GM18867 (cell line): ENCODE measurements around the gene POR.
"Not testable (repeated sequence)": the region's sequence is repeated elsewhere in the genome, so short reads cannot be mapped to it uniquely, and the experiment has no call there.

Experiments used
- ATAC-seq: cut with Tn5 transposase; IDR thresholded peaks from one replicate; pipeline ENCODE4 v1.9.1; 2021; ENCODE audit warnings: mild to moderate bottlenecking, moderate library complexity; ENCODE audit not compliant: unreplicated experiment

POR gene

GRCh38 chr7:75914655-75915415 is at the start of gene POR:
Gene POR (plus strand): TSS chr7:75915155. CDS start chr7:75954002, 38,847 bp downstream.
- ATAC-seq = peak; percentile 90

DNA sequence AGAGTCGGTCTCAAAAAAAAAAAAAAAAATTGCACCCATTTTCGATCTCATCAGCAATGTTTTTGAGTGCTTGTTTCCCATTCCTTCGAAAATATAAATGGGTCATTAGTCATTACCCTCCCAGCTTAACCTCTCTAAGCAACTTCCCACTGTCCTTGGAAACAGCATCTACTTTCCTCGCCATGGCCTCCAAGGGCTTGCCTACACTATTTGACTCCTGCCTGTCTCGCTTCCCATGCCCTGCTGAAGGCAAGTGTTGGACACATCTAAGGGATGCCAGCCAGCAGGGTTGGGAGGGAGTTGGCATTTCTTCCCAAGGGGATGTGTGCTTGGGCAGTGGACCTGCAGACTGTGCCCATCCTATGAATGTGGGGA is 48.9 kb upstream of the POR start:
- ATAC-seq = no peak

- no peak for ATAC-seq
Observed at GRCh38 chr7:75866489-75867389, 48.2 kb upstream of the POR start.

- ATAC-seq = no peak
Observed at GRCh38 chr7:75867390-75867717, 47.6 kb upstream of the POR start.

DNA sequence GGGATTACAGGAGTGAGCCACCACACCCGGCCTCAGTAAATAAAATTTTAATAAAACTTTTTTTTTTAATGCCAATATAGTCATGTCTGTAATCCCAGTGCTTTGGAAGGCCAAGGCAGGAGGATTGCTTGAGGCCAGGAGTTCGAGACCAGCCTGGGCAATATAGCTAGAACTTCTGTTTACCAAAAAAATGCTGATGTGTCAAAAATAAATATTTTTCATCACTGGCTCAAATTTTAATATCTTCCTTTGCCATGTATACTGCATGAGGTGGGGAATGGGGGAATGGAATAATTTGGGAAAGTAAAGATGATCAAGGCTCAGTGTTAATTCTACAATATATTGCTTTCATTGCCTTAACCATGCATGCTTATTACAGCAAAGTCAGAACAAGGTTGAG is 46.8 kb upstream of the POR start:
- no peak for ATAC-seq

- ATAC-seq = no peak
Observed at GRCh38 chr7:75869776-75870379, 45.1 kb upstream of the POR start.

DNA sequence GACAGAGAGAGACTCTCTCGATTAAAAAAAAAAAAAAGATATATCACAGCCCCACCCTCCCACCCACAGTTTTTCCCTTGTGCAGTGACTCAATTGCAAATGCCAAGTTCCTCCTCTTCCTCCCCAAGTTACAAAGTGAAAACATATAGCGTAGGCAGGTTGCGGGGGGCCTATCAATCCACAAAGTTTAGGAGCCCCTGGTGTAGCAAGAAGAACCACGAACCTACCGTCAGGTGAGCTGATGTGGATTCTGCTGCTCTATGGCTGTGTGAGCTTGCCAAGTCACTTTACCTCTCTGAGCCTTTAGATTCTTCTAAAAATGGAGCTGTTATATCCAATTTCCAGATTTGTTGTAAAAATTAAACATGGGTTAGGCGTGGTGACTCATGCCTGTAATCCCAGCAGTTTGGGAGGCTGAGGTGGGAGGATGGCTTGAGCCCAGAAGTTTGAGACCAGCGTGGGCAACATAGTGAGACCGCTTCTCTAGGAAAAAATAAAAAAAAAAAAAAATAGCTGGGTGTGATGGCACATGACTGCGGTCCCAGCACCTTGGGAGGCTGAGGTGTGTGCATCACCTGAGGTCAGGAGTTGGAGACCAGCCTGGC is 44.3 kb upstream of the POR start:
- ATAC-seq = no peak

DNA sequence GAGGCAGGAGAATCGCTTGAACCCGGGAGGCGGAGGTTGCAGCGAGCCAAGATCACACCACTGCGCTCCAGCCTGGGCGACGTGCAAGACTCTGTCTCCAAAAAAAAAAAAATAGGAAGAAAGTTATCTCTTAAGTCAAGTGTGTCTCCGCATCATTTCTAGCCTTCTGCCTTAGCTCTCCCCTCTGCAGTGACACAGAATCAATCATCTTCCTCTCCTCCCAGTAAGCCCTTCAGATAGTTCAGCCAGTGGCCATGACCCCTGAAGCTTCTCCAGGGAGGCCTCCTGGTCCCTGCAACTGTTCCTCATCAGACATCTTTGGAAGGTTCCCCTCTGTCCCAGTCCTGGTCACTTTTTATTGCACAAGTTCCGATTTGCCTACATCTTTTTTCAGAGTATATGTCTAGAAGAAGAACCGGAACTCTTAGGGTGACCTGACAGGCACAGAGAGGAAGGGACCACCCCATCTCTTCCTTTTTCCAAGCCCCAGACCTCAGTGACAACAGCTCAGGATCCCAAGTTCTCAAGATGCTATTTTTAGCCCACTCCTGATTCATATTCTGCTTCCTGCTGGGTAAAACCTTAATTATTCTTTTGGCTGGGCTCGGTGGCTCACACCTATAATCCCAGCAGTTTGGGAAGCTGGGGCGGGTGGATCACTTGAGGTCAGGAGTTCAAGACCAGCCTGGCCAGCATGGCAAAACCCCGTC is 42.7 kb upstream of the POR start:
- ATAC-seq = no peak

- not testable (repeated sequence) for ATAC-seq
Observed at GRCh38 chr7:75874180-75874579, 40.8 kb upstream of the POR start.

DNA sequence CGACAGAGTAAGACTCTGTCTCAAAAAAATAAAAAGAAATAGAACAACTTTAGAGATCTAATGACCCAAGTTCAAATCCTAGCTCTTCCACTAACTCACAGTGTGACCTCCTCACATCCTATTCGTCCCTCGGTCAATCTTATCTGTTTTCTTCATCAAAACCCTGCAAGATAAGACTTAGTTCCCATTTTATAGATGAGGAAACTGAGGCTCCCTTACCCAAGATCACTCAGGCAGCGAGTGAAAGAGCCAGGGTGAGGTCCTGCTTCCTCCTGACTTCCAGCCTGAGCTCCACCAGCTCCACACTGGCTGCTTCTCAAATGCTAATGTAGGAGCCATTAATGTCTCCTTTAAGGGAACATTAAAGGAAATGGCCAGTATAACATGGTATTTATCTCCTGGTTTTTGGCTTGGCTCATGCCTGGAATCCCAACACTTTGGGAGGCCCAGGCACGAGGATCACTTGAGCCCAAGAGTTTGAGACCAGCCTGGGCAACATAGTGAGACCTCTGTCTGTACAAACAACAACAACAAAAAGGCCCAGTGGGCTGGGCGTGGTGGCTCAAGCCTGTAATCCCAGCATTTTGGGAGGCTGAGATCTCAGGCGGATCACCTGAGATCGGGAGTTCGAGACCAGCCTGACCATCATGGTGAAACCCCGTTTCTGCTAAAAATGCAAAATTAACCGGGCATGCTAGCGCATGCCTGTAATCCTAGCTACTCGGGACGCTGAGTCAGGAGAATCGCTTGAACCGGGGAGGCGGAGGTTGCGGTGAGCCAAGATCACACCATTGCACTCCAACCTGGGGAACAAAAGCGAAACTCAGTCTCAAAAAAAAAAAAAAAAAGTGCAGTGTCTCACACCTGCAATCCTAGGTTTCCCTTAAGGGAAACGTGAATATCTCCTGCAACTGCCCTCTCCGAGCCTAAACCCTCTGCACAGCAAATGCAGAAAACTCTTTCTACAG is 39.6 kb upstream of the POR start:
- ATAC-seq = no peak

GRCh38 chr7:75876126-75876881 is 38.7 kb upstream of the POR start:
- ATAC-seq = no peak

GRCh38 chr7:75878312-75878768 is 36.6 kb upstream of the POR start:
- peak; percentile 30 for ATAC-seq

DNA sequence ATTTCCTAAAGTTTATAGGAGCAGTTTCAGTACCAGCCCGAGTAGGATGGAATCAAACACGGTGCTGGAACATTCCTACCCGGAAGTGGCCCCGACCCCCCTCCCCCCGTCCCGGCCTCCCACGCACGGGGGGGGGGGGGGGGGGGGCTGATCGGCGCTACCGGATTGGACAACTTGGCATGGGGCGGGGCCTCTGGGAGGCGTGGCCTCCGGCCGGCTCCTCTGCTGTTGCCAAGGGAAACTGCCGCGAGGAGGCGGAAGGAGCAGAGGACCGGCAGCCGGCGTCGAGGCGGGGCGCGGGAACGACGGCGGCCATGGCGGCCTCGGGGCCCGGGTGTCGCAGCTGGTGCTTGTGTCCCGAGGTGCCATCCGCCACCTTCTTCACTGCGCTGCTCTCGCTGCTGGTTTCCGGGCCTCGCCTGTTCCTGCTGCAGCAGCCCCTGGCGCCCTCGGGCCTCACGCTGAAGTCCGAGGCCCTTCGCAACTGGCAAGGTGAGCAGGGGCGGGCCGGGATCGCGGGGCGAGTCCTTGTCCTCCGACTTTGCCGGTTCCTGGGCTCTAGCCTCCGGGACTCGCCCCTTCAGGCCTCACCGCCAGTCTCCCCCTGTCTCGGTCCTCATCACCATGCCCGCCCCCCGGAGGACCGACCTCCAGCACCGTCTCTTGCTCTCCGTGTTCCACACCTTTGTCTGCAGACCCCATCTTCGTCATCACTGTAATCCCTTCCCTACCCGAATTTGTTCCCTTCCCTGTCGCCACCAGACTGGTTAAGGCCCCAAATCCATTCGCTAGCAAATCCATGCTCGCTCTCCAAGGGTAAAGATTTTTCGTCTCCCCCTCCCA is 36.0 kb upstream of the POR start, which contains the start of gene RHBDD2:
Gene RHBDD2 (plus strand): TSS at position 266 of the 843 bp plus-strand sequence. CDS start 49 bp downstream, at position 315.
- ATAC-seq = peak; percentile 87

DNA sequence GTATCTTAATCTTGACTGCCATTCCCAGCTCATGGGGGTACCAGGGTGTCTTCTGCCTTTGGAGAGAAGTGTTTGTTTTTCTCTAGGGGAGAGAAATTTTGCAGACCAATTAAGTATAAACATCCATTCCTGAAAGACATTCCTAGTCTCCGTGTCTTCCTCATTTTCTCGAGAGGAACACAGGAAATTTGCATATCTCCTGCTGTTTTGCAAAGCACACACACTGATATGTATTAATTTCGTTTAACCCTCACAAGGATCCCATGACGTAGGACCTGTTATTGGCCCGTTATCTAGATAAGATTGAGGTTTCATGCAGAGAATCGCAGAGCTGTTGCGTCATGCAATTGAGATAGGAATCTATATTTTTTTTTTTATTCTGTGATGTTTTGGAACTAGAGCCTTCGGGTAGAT is 35.2 kb upstream of the POR start:
- no peak for ATAC-seq

GRCh38 chr7:75880242-75880641 is 34.7 kb upstream of the POR start:
- ATAC-seq = no peak

DNA sequence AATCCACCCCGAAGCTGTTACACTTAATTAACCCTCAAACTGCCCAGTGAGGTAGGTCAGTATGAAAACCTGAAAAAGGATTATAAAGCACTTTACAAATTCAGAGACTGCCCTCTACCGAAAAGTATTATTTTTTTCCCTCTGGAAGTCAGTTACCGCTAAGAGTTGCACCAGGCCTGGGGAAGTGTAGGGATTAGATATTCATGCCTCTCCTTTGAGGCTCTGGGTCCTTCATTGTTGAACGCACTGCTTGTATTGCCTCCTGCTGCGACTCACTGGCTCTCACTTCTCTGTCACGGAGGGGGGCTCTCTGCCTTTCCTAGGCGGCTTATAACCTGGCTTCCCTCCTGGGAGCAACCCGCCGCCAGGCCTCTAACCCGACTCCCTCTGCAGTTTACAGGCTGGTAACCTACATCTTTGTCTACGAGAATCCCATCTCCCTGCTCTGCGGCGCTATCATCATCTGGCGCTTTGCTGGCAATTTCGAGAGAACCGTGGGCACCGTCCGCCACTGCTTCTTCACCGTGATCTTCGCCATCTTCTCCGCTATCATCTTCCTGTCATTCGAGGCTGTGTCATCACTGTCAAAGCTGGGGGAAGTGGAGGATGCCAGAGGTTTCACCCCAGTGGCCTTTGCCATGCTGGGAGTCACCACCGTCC is 33.4 kb upstream of the POR start:
- no peak for ATAC-seq

DNA sequence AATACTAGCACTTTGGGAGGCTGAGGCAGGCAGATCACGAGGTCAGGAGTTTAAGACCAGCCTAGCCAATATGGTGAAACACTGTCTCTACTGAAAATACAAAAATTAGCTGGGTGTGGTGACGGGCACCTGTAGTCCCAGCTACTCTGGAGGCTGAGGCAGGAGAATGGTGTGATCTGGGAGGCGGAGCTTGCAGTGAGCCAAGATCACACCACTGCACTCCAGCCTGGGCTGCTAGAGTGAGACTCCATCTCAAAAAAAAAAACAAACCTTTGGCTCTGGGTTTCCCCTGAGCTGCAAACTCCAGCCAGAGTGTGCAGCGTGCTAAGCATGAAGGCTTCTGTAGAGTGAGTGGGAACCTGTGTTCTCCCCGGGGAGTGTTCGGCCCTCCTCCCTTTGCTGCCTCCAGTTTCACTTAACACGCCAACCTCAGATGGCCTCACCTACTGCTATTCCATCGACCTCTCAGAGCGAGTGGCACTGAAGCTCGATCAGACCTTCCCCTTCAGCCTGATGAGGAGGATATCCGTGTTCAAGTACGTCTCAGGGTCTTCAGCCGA is 31.6 kb upstream of the POR start:
- ATAC-seq = peak; percentile 50
